NCI-H446 treated with DMSO at 0.1 percent for 48 hours (cell line): Measurements from ENCODE around the gene SAMD13.

ENCODE experiments used
- DNase-seq: peaks from one replicate; lab custom pipeline; 2025; lab: John Stamatoyannopoulos, UW

The SAMD13 gene

DNA sequence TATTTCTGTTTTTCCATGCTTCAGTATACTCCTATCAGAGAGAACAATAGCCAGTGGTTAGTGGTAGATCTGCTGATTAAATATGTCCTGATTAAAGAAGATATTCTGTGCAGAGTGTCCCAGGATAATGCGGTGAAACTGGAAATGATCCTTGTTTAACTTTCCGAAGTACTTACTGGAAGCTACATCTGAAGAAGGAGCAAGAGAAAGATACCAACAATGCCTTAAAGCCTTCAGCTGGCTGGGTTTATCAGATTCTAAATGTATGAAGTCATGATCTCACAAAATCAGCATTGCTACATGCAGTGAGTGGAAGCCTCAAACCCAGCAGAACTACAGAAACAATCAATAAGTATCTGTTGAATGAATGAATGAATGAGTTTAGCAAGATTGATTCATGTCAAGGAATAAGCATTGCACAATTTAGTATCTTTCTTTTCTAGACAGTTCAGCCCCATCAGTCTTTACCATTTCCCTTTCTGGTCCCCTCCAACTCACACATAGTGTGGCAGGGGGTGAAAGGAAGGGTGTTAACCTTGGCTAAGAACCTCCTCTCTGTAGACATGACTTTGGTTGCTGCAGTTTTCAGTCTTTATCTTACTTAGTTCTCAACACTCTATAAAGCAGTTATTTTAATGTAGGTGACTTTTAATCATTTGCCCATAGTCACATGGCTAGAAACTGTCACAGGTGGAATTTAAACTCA lies 72.1 kb downstream of the SAMD13 start:
- no peak for DNase-seq

- peak; percentile 51 for DNase-seq
Measured at GRCh38 chr1:84374991-84375696, 73.6 kb downstream of the SAMD13 start.

GRCh38 chr1:84376000-84376910 lies 74.7 kb downstream of the SAMD13 start:
- no peak for DNase-seq

DNA sequence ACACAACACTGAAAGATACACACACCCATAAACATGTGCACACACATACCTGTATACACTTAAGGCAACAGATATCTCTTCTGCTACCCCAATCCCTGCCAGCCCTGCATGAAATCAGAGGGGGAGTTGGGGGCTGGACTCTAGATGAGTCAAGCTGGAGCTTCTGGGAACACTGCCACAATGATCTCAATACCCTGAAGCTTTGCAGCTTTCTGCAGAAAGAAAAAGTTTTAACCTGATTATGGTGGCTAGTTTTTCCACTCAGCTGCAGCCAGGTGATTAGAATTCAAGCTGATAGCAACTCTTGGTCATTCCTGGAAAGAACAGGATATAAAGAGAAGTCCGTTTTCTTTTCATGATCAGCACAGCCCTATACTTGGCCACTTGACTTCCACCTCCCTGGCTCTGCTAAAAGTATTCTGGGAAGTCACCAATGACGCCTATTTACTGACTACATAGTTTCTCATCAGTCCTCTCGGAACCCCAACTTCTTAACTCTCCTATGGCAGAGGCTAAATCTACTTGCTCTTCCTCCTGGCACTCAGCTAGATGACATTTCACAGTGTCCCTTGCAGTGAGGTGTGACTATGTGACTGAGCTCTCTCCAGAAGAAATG lies 76.1 kb downstream of the SAMD13 start:
- peak; percentile 29 for DNase-seq

DNA sequence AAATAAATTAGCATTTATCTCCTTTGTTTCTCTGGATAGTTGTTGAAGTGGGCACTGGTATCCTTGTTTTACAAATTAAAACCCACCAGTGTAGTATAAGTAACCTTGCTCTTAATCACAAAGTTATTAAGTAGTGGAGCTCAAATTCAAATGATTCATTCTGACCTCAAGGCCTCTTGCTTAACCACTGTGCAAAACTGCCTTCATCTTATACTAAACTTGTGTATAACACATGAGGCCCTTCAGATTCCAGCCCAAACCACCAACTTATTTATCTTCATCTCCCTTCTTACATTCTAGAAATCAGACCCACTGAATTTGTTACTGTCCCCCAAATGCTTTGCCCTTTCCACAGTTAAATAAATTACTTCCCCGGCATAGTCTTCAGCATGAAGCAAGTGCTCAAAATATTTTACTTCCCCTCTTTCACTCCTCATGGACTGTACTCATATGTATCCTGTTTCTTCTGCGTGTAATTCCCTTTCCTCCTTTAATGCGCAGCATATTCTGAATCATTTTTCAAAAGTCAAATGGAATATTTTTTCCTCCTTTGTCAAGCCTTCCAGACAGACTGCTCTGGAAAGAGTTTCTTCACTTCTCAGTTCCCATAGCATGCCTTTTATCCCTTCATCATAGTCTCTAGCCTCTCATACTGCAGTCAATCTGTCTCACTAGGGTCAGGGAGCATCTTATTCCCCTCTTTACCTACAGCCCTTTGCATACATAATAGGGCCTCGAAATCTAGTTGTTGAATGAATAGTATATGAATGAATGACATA lies 77.8 kb downstream of the SAMD13 start:
- DNase-seq = no peak

DNA sequence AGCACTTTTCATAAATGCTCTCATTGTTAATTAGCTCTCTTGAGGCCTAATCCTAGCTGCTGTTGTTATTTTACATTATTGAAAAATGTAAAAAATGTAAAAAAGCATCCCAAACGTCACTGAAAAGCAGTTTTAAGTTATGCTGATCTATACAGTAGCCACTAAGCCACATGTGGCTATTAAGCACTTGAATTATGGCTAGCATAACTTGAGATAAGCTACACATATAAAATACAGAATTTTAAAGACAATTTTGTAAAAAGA lies 78.3 kb downstream of the SAMD13 start:
- DNase-seq = no peak

DNA sequence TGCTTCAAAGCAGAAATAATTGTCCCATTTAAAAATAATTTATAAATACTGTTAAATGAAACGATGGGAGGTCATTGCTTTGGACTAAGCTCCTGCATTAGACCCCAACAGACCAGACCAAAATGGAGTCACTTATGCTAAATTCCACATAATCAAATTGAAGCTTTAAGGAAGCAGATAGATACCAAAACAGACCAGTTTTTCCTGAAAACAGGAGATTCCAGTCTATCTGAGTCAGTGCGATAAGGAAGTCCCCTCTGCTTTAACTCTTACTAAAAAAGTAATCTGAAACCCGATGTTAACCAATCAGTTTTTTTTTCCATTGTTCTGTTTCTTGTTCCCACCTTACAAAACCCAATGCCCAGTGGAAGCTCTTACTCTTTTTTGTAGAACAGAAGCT lies 80.6 kb downstream of the SAMD13 start:
- DNase-seq = no peak

DNA sequence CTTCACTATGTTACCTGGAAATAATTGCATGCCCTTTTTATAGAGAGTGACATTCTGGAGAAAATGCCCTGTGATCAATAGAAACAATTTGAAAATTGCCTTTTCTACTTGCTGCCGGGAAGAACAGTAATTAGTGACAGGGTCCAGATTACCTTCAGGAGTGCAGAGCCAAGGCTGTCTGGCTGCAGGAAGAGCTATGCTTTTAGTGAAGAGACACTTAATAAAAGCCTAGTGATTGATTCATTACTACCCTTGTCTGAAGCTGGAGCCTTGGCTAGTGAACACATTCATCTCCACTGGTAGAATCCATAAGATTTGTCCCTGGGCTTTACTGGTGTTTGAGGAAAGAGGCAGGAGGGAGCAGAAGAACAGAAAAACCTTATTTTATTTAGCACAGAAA lies 83.8 kb downstream of the SAMD13 start:
- DNase-seq = no peak

- DNase-seq = no peak
Measured at GRCh38 chr1:84386716-84387479, 85.4 kb downstream of the SAMD13 start.

GRCh38 chr1:84387480-84388163 lies 86.1 kb downstream of the SAMD13 start:
- no peak for DNase-seq

- DNase-seq = no peak
Measured at GRCh38 chr1:84390226-84390625, 88.7 kb downstream of the SAMD13 start.

DNA sequence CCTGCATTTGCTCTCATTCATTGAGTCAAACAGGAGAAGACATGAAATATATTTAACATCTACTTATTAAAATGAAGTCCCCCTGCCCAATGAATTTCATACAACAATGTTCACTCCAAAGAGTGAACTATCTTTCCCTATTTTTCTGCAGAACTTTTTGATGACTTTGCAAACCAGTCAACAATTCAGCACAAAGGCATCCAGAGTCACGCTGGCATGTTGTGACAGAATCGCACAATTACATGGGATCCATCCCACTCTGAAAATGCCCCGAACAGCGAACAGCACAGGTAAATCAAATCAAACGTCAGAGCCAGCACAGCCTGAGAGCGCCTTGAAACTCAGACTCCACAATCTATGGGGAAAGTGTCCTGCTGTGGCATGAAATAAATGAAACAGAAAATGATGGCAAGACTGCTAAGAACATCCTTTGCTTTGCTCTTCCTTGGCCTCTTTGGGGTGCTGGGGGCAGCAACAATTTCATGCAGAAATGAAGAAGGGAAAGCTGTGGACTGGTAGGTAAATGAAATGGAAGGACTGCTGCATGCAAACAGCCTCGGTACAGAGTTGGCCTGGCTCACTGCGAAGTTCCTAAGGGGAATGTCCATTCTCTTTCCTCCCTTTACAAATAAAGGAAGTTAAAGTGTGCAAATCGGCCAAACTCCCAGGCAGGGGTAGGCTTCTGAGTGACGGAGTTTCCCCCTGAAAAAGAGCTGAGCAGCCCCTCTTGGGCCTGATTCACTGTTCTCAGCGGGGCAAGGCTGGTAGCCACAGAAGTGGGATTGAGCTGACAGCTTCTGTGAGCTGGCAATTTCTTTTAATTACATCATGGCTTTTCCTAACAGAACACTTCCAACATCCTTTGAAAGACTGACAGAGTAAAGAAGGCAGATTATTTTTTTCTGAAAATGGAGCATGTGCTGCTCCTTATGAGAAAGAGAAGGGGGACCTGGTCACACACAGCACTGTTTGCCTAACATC lies 97.0 kb downstream of the SAMD13 start, which contains the start of gene DNASE2B:
DNASE2B (plus strand) TSS at position 310 of the 981 bp plus-strand sequence; CDS start at position 391, 81 bp downstream.
- DNase-seq = no peak
